ENCODE data around the gene ZNF222.

- TF ChIP-seq, protein P1, sequence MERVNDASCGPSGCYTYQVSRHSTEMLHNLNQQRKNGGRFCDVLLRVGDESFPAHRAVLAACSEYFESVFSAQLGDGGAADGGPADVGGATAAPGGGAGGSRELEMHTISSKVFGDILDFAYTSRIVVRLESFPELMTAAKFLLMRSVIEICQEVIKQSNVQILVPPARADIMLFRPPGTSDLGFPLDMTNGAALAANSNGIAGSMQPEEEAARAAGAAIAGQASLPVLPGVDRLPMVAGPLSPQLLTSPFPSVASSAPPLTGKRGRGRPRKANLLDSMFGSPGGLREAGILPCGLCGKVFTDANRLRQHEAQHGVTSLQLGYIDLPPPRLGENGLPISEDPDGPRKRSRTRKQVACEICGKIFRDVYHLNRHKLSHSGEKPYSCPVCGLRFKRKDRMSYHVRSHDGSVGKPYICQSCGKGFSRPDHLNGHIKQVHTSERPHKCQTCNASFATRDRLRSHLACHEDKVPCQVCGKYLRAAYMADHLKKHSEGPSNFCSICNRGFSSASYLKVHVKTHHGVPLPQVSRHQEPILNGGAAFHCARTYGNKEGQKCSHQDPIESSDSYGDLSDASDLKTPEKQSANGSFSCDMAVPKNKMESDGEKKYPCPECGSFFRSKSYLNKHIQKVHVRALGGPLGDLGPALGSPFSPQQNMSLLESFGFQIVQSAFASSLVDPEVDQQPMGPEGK (CRISPR knock-in tag; IDR thresholded peaks at IDR 0.05; ENCODE audit: borderline replicate concordance): no peak
- TF ChIP-seq ZFP30 (CRISPR knock-in tag; IDR thresholded peaks at IDR 0.05) (no peak), ZNF565 (CRISPR knock-in tag; conservative IDR thresholded peaks at IDR 0.05; ENCODE audit: low read depth) (no peak), ARNTL (CRISPR knock-in tag; IDR thresholded peaks at IDR 0.05; ENCODE audit: borderline replicate concordance, low read depth) (no peak), CREB5 (CRISPR knock-in tag; IDR thresholded peaks at IDR 0.05; ENCODE audit: low read depth) (no peak), POU6F1 (CRISPR knock-in tag; IDR thresholded peaks at IDR 0.05; ENCODE audit: borderline replicate concordance, low read depth) (no peak), BACH2 (CRISPR knock-in tag; IDR thresholded peaks at IDR 0.05; ENCODE audit: borderline replicate concordance) (no peak), OSR1 (CRISPR knock-in tag; IDR thresholded peaks at IDR 0.05) (no peak), ZC3H10 (CRISPR knock-in tag; IDR thresholded peaks at IDR 0.05) (no peak), RARB (CRISPR knock-in tag; IDR thresholded peaks at IDR 0.05) (no peak), ZNF70 (CRISPR knock-in tag; IDR thresholded peaks at IDR 0.05) (no peak), GLIS3 (CRISPR knock-in tag; IDR thresholded peaks at IDR 0.05) (no peak), ISL1 (CRISPR knock-in tag; IDR thresholded peaks at IDR 0.05) (no peak)
Observed at GRCh38 chr19:44003461-44004009, 21.6 kb upstream of the ZNF222 start.

Measured in SK-N-SH treated with all-trans-retinoic acid at 6 μM for 48 hours (cell line).